HG03139 (cell line): ENCODE results near the gene ERI3.

ENCODE experiments used
- ATAC-seq: cut with Tn5 transposase; IDR thresholded peaks from one replicate; pipeline ENCODE4 v1.9.1; 2021; ENCODE audit not compliant: unreplicated experiment

The ERI3 gene

DNA sequence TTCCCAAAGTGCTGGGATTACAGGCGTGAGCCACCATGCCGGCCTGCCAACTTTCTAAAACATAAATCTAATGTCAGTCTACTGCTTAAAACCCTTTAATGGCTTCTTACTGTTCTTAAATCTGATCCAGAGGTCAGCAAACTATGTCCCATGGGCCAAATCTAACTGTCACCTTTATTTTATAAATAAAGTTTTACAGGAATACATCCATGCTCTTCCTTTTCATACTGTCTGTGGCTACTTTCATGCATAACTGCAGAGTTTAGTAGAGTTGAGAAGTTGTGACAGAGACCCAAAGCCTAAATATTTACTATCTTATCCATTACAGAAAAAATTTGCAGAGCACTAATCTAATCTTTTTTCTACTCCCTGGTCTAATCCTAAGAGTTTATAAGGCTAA, 3.8 kb downstream of the ERI3 start:
- no peak for ATAC-seq

- no peak for ATAC-seq
These were observed 7.0 kb downstream of the ERI3 start for GRCh38 chr1:44348061-44348485.

DNA sequence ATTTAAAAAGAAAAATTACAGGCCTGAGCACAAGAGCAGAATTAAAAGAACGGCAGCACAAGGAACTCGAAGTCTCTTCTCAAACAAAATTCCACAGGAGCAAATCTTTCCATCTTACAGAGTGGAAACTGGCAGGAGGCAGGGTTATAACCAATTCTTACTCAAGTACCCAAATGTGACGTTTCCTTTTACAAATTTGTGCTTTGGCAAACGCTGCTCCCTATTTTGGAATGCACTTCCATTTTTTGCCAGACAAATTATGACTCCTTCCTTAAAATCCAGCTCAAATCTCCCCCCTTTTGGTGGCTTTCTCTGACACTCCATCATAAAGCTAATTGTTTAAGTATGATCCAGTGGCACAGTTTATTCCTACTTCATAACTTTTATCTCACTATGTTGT, 7.8 kb downstream of the ERI3 start:
- no peak for ATAC-seq

- no peak for ATAC-seq
These were observed 8.2 kb downstream of the ERI3 start for GRCh38 chr1:44346878-44347277.

GRCh38 chr1:44346184-44346583, 8.9 kb downstream of the ERI3 start:
- ATAC-seq: no peak

- ATAC-seq: no peak
These were observed 9.8 kb downstream of the ERI3 start for GRCh38 chr1:44345187-44345775.

GRCh38 chr1:44339731-44340130, 15.3 kb downstream of the ERI3 start:
- no peak for ATAC-seq

- ATAC-seq: no peak
These were observed 16.9 kb downstream of the ERI3 start for GRCh38 chr1:44338136-44338535.

- no peak for ATAC-seq
These were observed 18.4 kb downstream of the ERI3 start for GRCh38 chr1:44336668-44337067.

DNA sequence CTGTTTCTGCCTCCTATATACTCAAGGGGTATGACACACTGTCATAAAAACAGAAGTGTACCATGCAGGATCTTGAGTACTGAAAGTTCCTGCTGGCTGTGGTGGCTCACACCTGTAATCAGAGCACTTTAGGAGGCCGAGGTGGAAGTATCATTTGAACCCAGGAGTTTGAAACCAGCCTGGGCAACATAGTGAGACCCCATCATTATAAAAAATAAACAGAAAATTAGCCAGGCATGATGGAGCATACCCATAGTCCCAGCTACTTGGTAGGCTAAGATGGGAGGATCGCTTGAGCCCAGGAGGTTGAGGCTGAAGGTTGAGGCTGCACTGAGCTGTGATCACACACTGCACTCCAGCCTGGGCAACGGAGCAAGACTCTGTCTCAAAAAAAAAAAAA, 20.1 kb downstream of the ERI3 start:
- ATAC-seq: no peak

GRCh38 chr1:44333376-44333775, 21.7 kb downstream of the ERI3 start:
- no peak for ATAC-seq

DNA sequence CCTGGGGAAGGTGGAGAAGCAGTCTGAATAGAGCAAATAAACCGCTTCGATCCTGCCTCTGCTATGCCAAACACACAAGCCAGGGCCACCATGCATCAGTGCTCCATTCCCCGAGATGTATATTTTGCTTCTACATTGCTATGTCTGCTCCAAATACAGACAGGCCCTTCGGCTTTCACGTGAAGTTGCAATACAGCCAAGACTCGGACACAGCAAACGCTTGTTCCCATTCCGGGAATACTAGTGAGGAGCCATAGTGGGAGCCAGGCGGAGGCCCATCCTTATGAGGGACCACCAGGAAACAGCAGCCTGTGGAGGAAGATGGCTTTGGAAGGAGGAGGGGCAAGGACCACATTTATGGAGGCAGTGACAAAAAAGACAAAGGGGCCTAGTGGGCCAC, 22.6 kb downstream of the ERI3 start:
- no peak for ATAC-seq

- ATAC-seq: no peak
These were observed 24.1 kb downstream of the ERI3 start for GRCh38 chr1:44330935-44331334.

GRCh38 chr1:44328671-44329416, 26.2 kb downstream of the ERI3 start:
- no peak for ATAC-seq

DNA sequence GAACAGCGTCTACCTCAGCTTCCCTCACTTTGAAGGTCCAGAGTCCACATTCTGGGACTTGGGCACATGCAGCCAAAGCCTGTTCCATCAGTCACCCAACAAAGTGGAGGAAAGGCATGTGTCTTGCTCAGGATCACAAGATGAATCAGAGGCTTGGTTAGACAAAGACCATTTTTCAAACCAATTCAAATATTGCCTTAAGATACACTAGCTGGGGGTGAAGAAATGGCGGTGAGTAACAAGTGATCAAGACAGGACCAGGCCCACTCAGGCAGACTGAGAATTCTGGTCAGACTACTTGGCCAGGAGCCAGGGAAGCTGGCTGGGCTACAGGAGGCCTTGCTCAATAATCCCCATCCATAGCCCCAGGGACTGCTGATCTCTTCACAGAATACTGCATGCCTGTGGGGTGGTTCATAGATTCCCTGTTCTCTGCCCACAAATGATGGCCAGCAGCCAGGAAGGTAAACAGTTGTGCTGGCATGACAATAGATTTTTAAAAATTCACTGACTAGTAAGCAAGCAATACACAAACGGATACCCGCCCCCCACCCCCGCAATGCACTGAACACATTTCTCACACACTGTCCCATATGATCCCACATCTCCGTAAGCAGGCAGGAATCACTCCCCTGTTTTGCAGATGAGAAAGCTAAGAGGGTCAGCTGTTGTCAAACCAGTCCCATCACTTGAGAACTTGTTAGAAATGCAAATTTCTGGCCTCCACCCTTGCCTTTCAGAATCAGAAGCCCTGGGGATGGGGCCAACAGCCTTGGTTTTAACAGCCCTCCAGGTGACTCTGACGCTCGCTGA, 27.2 kb downstream of the ERI3 start:
- no peak for ATAC-seq

DNA sequence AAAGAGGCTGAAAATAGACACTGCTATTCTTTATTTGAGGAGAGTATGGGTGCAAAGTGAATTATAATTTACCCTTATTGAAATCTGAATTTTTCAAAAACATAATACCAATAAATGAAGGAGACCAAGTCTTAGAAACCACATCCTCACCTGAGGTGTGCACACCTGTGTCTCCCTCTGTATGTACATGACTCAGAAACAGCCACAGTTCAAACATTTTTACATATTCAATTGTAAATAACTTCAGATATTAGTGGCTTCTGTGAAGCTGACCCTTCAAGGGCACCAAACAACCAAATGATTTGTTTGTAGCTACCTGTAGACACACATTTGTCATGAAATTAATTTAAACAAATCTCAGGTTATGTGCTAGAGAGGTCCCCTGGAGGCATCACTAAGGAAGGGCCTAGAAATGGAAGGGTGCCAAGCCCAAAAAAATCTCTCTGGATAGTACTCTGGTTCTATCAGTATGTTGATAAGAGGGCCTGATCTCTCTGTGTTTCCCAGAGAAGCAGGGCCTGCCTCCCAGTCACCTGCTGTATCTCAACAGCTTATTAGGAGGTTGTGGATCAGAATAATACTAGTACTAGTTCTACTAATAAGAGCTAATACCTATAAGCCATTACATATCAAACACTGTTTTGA, 28.1 kb downstream of the ERI3 start:
- ATAC-seq: no peak

- ATAC-seq: no peak
These were observed 28.9 kb downstream of the ERI3 start for GRCh38 chr1:44326024-44326701.

DNA sequence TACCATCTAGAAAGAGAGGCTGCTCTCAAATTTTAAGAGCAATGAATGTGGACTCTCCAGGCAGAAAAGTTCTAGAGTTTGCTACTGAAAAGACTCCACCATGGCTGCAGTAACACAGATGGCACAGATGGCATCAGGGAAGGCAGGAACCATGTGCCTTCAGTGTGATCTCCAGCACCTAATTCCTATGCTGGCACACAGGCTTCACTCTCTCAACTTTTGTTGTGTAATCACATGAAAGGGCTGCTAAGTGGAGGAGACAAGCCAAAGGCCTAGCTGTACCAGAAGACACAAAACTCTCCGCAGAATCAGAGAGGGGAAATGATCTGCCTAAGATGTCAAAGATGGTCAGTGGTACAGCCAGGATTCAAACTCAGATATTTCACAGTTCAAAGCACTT, 31.1 kb downstream of the ERI3 start:
- no peak for ATAC-seq

DNA sequence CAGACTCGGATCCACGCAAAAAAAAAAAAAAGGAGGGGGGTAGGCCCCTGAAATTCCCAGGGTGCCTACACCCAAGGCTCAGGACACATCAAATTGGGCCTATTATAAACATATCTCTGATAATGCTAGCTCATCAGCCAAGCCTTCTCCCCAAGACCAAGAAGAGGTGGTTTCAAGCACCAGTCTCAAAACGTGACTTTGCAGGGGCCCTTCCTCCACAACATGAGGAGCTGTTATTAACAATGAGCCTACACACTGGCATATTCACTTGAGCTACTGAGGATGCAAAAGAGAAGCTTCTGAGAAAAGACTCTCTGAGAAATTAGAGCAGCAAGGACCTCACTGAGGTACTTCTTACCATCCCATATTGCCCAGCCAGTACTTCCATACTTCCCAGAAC, 32.7 kb downstream of the ERI3 start:
- no peak for ATAC-seq

DNA sequence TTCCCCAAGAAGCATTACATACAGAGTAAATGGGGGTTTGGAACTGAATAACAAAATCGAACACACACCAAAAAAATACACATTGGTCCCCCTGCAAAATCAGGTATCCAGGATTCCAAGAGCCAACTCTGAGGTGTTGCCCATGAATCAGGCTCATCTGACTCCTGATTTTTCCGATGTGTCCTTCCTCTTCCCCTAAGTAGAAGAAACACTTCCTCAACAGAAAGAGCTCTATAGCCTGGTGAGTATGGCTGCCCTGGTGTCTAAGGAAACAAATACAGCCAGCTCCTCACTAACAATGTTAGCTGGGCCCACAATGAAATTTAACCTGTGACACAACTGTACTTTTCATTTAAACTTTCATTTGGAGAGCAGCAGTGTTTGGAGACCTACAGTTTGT, 33.6 kb downstream of the ERI3 start:
- ATAC-seq: no peak
